K562 (cell line): Measurements from ENCODE around the gene SND1. TPM values are rescaled to one million over a fixed set of nuclear protein-coding genes. Genes with fewer than 3 reads are reported as not detected.
A peak's percentile ranks its signal among the peaks of the same experiment; 100 is the strongest.

Experiments
- CAMTA2 ChIP-seq: fragments of 250-450 bp; sonication (Bioruptor Pico); conservative IDR thresholded peaks from 2 replicates; pipeline ENCODE4 v1.5.1; 2022
- ESRRA ChIP-seq: fragments of 450-650 bp; IDR thresholded peaks from 2 replicates; pipeline ENCODE4 v1.6.1; 2014; ENCODE audit warnings: low read depth, mild to moderate bottlenecking, moderate library complexity, borderline replicate concordance
- KDM2B ChIP-seq: fragments of 250-450 bp; sonication (Bioruptor Pico); IDR thresholded peaks from 2 replicates; pipeline ENCODE4 v1.8.0; 2021; ENCODE audit warnings: mild to moderate bottlenecking, moderate library complexity
- MAZ ChIP-seq, 2 experiments: fragments of 450-650 bp in 1 of 2; sonication (generic) in 1 of 2; formaldehyde crosslinking; IDR thresholded peaks in 1 of 2; conservative IDR thresholded peaks in 1 of 2; 2 replicates each; pipeline versions ENCODE4 v1.4.0 to v1.5.0; 2020; ENCODE audit warnings: mild to moderate bottlenecking in 1 of 2, missing genetic modification reagents in 1 of 2
- MEF2A ChIP-seq: IDR thresholded peaks from 2 replicates; pipeline ENCODE4 v1.6.1; 2011; ENCODE audit warnings: low read depth, mild to moderate bottlenecking, low read length, moderate library complexity; ENCODE audit not compliant: control insufficient read depth
- NCOR1 ChIP-seq: fragments of 450-650 bp; IDR thresholded peaks from 2 replicates; pipeline ENCODE4 v1.6.1; 2016; ENCODE audit warnings: mild to moderate bottlenecking, moderate library complexity
- POLR3A ChIP-seq: IDR thresholded peaks from 2 replicates; pipeline ENCODE4 v1.6.1; 2011; ENCODE audit warnings: borderline replicate concordance, mild to moderate bottlenecking, moderate library complexity; ENCODE audit not compliant: insufficient read length, insufficient read depth; ENCODE audit errors: extremely low read depth
- POLR3G ChIP-seq: IDR thresholded peaks from 2 replicates; pipeline ENCODE4 v1.6.1; 2011; ENCODE audit not compliant: insufficient read length, insufficient replicate concordance; ENCODE audit errors: extremely low read depth
- TAL1 ChIP-seq: fragments of 450-650 bp; IDR thresholded peaks from 2 replicates; pipeline ENCODE4 v1.6.1; 2016; ENCODE audit warnings: mild to moderate bottlenecking
- TARDBP ChIP-seq: fragments of 450-650 bp; IDR thresholded peaks from 2 replicates; pipeline ENCODE4 v1.6.1; 2016
- polyA plus RNA-seq, 8 experiments: library from polyadenylated mRNA; depleted of rRNA in 4 of 8; stranded (reverse) in 5 of 8; unstranded in 3 of 8; fragments of >200 nt; fragmentation: Nextera tagmentation in 2 of 8; fragmentation: Illumina TruSeq in 1 of 8; extraction: Ambion mirVana in 2 of 8; extraction: Trizol in 1 of 8; gene quantifications; 2 replicates each; pipeline versions ENCODE4 v1.2.1 to v1.2.3, GENCODE V29; 2011 to 2014; ENCODE audit warnings: inconsistent platforms in 1 of 8, missing spikeins in 1 of 8
- total RNA-seq, 7 experiments: library from RNA; depleted of rRNA in 6 of 7; stranded (reverse); fragments of >200 nt in 6 of 7; fragmentation: Illumina TruSeq in 2 of 7; extraction: Trizol in 2 of 7; gene quantifications; 2 replicates each; pipeline versions ENCODE4 v1.2.1 to v1.2.3, GENCODE V29; 2011 to 2021; ENCODE audit warnings: low replicate concordance in 1 of 7
- TF ChIP-seq, protein P1 (sequence below): fragments of 200-600 bp; sonication (generic); IDR thresholded peaks from one replicate; pipeline ENCODE4 v1.6.1; 2012; ENCODE audit warnings: mild to moderate bottlenecking, low read depth, low read length, inconsistent platforms
- TF ChIP-seq, protein P2 (sequence below): fragments of 250-450 bp; sonication (Bioruptor Pico); IDR thresholded peaks from 2 replicates; pipeline ENCODE4 v1.8.0; 2021; ENCODE audit warnings: borderline replicate concordance, mild to moderate bottlenecking, moderate library complexity; ENCODE audit not compliant: poor library complexity, severe bottlenecking
- TF ChIP-seq, protein P3 (sequence below): fragments of 450-650 bp; formaldehyde crosslinking; conservative IDR thresholded peaks from 2 replicates; pipeline ENCODE4 v1.4.0; 2022; ENCODE audit warnings: mild to moderate bottlenecking, missing genetic modification characterization
- TF ChIP-seq, protein P4 (sequence below): IDR thresholded peaks from 2 replicates; pipeline ENCODE4 v1.6.1; 2012; ENCODE audit warnings: low read depth, low read length, improper control_type of control experiment, borderline replicate concordance

SND1 gene
- total and polyA plus RNA-seq, 9 of the 15 experiments (the other 6 are each of a cell fraction or from before 2014, with no cell fraction given), result 46.5 to 307 (median 191) TPM

DNA sequence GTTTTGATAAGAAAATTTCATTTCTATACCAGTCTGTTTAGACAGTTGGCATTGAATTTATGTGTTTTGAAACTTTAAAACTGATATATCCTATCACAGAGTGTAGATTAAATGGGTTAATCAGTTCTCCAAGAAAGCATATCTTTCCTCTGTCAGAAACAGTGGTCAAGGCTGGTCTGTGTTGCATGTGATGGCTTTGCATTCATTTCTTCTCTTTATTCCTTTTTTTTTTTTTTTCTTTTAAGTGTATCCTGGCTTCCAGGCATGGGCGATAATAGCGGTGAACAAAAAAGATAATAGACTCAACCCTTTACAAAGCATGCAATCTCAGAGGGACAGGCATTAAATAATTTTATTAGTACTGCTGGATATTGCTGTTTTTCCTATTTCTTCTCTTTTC is 242.6 kb downstream of the SND1 start (continued):
- TF ChIP-seq, protein P1, sequence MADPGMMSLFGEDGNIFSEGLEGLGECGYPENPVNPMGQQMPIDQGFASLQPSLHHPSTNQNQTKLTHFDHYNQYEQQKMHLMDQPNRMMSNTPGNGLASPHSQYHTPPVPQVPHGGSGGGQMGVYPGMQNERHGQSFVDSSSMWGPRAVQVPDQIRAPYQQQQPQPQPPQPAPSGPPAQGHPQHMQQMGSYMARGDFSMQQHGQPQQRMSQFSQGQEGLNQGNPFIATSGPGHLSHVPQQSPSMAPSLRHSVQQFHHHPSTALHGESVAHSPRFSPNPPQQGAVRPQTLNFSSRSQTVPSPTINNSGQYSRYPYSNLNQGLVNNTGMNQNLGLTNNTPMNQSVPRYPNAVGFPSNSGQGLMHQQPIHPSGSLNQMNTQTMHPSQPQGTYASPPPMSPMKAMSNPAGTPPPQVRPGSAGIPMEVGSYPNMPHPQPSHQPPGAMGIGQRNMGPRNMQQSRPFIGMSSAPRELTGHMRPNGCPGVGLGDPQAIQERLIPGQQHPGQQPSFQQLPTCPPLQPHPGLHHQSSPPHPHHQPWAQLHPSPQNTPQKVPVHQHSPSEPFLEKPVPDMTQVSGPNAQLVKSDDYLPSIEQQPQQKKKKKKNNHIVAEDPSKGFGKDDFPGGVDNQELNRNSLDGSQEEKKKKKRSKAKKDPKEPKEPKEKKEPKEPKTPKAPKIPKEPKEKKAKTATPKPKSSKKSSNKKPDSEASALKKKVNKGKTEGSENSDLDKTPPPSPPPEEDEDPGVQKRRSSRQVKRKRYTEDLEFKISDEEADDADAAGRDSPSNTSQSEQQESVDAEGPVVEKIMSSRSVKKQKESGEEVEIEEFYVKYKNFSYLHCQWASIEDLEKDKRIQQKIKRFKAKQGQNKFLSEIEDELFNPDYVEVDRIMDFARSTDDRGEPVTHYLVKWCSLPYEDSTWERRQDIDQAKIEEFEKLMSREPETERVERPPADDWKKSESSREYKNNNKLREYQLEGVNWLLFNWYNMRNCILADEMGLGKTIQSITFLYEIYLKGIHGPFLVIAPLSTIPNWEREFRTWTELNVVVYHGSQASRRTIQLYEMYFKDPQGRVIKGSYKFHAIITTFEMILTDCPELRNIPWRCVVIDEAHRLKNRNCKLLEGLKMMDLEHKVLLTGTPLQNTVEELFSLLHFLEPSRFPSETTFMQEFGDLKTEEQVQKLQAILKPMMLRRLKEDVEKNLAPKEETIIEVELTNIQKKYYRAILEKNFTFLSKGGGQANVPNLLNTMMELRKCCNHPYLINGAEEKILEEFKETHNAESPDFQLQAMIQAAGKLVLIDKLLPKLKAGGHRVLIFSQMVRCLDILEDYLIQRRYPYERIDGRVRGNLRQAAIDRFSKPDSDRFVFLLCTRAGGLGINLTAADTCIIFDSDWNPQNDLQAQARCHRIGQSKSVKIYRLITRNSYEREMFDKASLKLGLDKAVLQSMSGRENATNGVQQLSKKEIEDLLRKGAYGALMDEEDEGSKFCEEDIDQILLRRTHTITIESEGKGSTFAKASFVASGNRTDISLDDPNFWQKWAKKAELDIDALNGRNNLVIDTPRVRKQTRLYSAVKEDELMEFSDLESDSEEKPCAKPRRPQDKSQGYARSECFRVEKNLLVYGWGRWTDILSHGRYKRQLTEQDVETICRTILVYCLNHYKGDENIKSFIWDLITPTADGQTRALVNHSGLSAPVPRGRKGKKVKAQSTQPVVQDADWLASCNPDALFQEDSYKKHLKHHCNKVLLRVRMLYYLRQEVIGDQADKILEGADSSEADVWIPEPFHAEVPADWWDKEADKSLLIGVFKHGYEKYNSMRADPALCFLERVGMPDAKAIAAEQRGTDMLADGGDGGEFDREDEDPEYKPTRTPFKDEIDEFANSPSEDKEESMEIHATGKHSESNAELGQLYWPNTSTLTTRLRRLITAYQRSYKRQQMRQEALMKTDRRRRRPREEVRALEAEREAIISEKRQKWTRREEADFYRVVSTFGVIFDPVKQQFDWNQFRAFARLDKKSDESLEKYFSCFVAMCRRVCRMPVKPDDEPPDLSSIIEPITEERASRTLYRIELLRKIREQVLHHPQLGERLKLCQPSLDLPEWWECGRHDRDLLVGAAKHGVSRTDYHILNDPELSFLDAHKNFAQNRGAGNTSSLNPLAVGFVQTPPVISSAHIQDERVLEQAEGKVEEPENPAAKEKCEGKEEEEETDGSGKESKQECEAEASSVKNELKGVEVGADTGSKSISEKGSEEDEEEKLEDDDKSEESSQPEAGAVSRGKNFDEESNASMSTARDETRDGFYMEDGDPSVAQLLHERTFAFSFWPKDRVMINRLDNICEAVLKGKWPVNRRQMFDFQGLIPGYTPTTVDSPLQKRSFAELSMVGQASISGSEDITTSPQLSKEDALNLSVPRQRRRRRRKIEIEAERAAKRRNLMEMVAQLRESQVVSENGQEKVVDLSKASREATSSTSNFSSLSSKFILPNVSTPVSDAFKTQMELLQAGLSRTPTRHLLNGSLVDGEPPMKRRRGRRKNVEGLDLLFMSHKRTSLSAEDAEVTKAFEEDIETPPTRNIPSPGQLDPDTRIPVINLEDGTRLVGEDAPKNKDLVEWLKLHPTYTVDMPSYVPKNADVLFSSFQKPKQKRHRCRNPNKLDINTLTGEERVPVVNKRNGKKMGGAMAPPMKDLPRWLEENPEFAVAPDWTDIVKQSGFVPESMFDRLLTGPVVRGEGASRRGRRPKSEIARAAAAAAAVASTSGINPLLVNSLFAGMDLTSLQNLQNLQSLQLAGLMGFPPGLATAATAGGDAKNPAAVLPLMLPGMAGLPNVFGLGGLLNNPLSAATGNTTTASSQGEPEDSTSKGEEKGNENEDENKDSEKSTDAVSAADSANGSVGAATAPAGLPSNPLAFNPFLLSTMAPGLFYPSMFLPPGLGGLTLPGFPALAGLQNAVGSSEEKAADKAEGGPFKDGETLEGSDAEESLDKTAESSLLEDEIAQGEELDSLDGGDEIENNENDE, result no peak
- TF ChIP-seq MAZ (CRISPR knock-in tag; conservative IDR thresholded peaks at IDR 0.05 in 1 of 2, IDR thresholded peaks at IDR 0.05 in 1 of 2), result no peak
- TF ChIP-seq, protein P2, sequence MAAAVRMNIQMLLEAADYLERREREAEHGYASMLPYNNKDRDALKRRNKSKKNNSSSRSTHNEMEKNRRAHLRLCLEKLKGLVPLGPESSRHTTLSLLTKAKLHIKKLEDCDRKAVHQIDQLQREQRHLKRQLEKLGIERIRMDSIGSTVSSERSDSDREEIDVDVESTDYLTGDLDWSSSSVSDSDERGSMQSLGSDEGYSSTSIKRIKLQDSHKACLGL, result no peak
- TF ChIP-seq MEF2A, result no peak
- no peak for TF ChIP-seq TARDBP
- TF ChIP-seq POLR3A, result no peak
- TF ChIP-seq, protein P3, sequence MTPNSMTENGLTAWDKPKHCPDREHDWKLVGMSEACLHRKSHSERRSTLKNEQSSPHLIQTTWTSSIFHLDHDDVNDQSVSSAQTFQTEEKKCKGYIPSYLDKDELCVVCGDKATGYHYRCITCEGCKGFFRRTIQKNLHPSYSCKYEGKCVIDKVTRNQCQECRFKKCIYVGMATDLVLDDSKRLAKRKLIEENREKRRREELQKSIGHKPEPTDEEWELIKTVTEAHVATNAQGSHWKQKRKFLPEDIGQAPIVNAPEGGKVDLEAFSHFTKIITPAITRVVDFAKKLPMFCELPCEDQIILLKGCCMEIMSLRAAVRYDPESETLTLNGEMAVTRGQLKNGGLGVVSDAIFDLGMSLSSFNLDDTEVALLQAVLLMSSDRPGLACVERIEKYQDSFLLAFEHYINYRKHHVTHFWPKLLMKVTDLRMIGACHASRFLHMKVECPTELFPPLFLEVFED (CRISPR knock-in tag), result no peak
- TF ChIP-seq, protein P4, sequence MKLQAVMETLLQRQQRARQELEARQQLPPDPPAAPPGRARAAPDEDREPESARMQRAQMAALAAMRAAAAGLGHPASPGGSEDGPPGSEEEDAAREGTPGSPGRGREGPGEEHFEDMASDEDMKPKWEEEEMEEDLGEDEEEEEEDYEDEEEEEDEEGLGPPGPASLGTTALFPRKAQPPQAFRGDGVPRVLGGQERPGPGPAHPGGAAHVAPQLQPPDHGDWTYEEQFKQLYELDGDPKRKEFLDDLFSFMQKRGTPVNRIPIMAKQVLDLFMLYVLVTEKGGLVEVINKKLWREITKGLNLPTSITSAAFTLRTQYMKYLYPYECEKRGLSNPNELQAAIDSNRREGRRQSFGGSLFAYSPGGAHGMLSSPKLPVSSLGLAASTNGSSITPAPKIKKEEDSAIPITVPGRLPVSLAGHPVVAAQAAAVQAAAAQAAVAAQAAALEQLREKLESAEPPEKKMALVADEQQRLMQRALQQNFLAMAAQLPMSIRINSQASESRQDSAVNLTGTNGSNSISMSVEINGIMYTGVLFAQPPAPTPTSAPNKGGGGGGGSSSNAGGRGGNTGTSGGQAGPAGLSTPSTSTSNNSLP, result no peak
- TF ChIP-seq NCOR1, result peak; percentile 34; the same call in 1 of the 2 replicates
- no peak for TF ChIP-seq KDM2B (CRISPR knock-in tag)
- TF ChIP-seq POLR3G, result no peak
- TF ChIP-seq ESRRA, result no peak
- no peak for TF ChIP-seq CAMTA2 (CRISPR knock-in tag)
- TF ChIP-seq TAL1, result peak; percentile 48
